HG03025 (cell line): ENCODE data around the gene PKN1.
A peak's percentile ranks its signal among the peaks of the same experiment; 100 is the strongest.

Source experiments
- ATAC-seq: cut with Tn5 transposase; IDR thresholded peaks from one replicate; pipeline ENCODE4 v1.9.1; 2021; ENCODE audit warnings: mild to moderate bottlenecking, moderate library complexity; ENCODE audit not compliant: unreplicated experiment, low FRiP score

The PKN1 gene

DNA sequence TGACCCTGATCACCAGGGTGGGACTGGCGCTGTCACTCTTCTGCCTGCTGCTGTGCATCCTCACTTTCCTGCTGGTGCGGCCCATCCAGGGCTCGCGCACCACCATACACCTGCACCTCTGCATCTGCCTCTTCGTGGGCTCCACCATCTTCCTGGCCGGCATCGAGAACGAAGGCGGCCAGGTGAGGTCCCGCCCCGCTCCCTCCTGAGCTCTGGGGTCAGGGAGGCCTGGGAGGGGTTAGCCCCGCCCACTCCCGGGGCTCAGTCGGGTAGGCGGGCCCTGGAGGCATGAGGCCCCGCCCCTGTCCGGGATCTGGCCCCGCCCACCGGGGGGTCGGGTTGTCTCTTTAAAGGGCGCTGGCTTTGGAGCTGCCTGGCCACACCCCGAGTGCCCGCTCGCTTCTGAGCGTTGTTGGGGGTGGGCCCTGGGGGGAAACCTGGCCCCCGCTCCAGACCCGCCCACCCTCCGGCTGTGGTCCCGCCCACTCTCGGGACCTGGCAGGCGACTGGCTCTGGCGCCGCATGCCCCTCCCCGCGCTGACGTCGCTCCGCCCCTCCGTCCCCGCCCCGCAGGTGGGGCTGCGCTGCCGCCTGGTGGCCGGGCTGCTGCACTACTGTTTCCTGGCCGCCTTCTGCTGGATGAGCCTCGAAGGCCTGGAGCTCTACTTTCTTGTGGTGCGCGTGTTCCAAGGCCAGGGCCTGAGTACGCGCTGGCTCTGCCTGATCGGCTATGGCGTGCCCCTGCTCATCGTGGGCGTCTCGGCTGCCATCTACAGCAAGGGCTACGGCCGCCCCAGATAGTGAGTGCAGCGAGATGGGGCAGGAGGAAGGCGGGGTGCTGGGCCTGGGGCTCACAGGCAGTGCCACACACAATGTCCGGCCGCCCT, 27.1 kb upstream of the PKN1 start:
- ATAC-seq = peak; percentile 62

DNA sequence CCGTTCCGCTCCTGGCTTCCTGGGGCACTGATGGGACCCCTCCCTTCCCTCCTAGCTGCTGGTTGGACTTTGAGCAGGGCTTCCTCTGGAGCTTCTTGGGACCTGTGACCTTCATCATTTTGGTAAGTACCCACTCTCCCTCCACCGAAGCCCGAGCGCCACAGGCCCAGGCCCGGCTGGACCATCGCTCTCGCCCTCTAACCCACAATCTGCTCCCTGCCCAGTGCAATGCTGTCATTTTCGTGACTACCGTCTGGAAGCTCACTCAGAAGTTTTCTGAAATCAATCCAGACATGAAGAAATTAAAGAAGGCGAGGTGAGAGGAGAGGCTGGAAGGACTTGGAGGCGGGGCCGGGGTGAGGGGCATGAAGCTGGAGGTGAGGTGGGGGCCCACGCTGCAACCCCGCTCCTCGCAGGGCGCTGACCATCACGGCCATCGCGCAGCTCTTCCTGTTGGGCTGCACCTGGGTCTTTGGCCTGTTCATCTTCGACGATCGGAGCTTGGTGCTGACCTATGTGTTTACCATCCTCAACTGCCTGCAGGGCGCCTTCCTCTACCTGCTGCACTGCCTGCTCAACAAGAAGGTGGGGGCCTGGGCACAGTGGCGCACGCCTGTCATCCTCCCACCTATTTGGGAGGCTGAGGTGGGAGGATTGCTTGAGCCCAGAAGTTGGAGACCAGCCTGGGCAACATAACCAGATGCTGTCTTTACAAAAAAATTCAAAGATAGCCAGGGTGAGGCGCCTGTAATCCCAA, 26.3 kb upstream of the PKN1 start:
- no peak for ATAC-seq

- no peak for ATAC-seq
These were observed 25.3 kb upstream of the PKN1 start for GRCh38 chr19:14407605-14408484.

DNA sequence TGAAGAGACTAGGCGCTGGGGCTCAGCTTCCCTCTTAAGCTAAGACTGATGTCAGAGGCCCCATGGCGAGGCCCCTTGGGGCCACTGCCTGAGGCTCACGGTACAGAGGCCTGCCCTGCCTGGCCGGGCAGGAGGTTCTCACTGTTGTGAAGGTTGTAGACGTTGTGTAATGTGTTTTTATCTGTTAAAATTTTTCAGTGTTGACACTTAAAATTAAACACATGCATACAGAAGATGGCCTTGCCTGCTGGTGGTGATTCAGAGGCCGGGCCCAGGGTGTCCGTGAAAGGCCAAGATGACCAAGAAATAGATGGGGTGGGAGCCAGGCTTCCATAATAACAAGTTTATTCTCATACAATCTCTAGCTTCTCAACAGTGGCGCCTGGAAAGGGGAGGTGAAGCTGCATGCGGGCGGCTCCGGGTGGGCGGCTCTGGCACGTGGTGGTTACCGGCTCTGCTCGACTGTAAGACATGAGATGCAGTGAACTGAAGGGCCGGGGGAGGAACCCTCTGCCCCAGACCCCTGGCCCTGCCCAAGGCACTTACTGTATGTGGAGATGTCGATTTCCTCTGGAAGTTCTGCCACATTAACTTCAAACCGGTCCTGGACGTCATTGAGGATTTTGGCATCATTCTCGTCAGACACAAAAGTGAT, 24.5 kb upstream of the PKN1 start:
- ATAC-seq = no peak

- no peak for ATAC-seq
These were observed 23.7 kb upstream of the PKN1 start for GRCh38 chr19:14409146-14410023.

DNA sequence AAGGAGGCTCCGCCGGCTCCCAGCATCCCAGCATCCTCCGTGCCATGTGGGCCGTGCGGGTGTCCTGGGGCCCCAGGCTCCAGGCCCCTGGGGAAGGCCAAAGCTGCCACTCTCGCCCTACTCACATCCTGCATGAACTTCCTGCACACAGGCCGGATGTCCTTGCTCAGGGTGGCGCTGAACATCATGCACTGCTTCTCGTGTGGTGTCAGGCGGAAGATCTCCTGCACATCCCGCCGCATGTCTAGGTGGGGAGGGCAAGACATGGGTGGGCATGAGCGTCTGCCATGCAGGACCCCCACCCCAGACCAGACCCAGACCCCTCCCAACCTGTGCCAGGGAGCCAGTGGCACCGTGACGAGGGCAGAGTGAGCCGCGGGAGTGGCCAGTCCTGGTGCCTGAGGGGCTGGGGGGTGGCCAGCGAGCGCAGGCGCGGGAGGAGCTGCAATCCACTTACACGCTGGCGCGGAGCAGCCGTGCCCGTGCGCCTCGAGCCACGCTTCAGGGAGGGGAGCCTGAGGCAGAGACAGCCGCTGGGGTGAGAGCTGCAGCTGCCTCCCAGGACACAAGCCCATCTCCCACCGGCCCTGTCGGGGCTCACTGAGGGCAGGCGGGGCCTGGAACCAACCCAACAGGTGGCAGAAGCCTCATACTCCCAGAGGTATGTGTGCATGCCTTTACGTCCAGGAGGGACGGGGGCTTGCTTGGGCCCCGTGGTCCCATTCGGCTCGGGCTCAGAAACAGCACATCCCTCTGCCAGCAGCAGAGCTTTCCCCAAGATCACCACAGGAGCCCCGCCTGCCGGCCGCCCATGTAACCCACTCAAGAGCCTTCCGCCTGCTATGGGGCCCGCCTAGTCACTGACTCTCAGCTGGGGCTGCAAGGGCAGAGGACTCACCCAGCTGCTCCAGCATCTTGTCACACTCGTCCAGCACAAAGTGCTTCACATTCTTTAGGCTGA, 22.7 kb upstream of the PKN1 start:
- no peak for ATAC-seq

GRCh38 chr19:14411161-14411937, 21.8 kb upstream of the PKN1 start:
- ATAC-seq = no peak

DNA sequence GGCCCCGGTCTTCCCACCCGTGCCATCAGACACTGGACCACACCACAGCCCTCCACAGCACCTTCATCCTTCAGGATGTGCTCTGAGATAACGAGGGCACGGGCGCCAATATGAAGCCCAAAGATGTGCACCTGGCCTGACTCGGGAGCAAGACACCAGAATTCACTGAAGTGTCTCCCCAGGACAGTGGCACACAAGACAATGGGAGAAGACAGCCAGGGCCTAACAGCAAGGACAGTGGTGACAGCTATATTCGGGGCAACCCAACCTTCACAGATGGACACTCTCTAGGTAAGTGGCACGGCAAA, 21.2 kb upstream of the PKN1 start:
- no peak for ATAC-seq

DNA sequence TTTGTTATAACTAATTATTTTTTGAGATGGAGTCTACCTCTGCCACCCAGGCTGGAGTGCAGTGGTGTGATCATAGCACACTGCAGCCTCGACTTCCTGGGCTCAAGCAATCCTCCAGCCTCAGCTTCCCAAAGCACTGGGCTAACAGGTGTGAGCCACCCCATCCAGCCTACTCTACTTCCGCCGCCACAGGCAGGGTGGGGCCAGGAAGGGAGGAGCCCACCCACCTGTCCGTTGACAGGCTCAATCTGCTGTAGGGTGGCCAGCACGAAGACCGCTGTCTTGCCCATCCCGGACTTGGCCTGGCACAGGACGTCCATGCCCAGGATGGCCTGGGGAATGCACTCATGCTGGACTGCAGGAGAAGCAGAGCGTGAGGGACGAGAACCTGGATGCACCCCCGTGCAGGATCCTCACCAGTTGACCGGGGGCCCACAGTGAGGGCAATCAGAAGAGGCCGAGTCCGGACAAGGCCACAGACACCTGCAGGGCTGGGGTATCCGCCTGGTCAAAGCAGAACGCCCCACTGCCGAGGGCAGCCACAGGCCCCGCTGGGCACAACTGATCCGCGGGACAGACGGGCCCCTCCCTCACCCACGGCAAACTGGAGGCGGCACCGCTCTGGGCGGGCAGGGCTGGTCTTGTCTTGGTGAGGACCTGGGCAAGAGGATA, 20.6 kb upstream of the PKN1 start:
- ATAC-seq = no peak

- no peak for ATAC-seq
These were observed 20.0 kb upstream of the PKN1 start for GRCh38 chr19:14412996-14413692.

- no peak for ATAC-seq
These were observed 19.4 kb upstream of the PKN1 start for GRCh38 chr19:14413693-14414181.

DNA sequence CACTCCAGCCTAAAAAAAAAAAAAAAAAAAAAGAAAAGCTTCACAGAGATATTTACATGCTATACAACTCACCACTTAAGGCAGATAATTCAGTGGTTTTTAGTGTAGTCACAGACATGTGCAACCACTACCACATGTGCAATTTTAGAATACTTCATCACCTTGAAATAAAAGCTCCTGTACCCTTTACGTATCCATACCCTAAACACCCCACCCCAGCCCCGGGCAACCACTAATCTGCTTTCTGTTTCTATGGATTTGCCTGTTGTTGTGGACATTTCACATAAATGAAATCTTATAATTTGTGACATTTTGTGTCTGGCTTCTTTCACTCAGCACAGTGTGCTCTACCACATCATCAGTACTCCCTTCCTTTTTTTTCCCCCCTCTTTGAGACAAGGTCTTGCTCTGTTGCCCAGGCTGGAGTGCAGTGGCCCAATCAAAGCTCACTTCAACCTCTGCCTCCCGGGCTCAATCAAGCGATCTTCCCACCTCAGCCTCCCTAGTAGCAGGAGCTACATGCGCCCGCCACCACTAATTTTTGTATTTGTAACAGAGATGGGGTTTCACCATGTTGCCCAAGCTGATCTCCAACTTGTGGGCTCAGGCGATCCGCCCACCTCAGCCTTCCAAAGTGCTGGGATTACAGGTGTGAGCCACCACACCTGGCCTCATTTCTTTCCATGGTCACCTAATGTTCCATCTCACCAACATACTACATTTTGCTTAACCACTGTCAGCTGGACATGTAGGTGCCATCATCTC, 18.0 kb upstream of the PKN1 start:
- no peak for ATAC-seq

GRCh38 chr19:14416817-14417231, 16.3 kb upstream of the PKN1 start:
- no peak for ATAC-seq

- no peak for ATAC-seq
These were observed 14.3 kb upstream of the PKN1 start for GRCh38 chr19:14418856-14419105.

DNA sequence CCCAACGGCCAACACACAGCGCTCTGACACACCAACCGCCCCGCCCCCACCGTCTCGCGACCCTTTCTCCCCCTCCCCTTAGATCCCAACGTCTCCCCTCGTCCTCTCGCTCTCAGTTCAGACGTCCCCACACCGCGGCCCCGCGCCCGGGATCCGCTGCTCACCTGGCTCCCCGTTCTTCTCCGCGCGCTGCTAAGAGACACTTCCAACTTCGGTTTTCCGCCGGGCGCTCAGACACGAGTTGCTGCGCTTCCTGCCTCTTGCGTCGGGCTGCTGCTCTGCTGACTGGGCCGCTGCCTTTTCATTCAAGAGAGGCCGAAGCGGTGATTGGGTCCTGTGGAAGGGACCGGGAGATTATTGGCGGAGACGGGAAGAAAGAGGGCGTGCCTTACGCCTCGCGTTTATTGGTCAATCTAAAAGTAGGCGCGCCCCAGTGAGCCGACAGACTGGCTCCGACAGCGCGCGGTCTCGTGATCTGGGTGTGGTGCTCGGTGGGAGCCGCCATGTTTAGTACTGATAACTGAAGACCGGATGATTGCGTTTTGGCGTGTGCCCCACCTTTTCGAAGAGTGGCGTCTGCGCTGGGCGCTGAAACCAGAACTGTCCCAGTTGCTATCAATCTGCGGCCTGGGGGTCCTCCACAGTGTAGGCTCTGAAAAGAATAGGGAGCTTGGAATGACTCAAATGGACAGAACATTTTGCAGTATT, 13.8 kb upstream of the PKN1 start, which contains the start of gene DDX39A:
Gene DDX39A (minus strand): TSS at position 236 of the 708 bp plus-strand sequence. CDS start 6,121 bp downstream, outside the sequence.
- ATAC-seq = peak; percentile 81
